AML-193 (cell line): ENCODE results near the gene ARIH1.
A peak's percentile ranks its signal among the peaks of the same experiment; 100 is the strongest.
"Not testable (repeated sequence)": the region's sequence is repeated elsewhere in the genome, so short reads cannot be mapped to it uniquely, and the experiment has no call there.

Experiments used
- DNase-seq, 2 experiments: peaks; one replicate each; lab custom pipeline; 2025; lab: John Stamatoyannopoulos, UW

Gene ARIH1

GRCh38 chr15:72473614-72474465 is at the start of gene ARIH1:
TSS of gene ARIH1 (plus strand) at chr15:72474330. CDS start at chr15:72474640, 310 bp downstream.
- DNase-seq: peak; percentile 79 to 89

- no peak for DNase-seq
These were observed 47.4 kb upstream of the ARIH1 start for GRCh38 chr15:72426753-72427152.

- no peak for DNase-seq
These were observed 36.3 kb upstream of the ARIH1 start for GRCh38 chr15:72437650-72438316.

- DNase-seq: not testable (repeated sequence)
These were observed 31.3 kb upstream of the ARIH1 start for GRCh38 chr15:72442848-72443247.

GRCh38 chr15:72445426-72445825 is 28.7 kb upstream of the ARIH1 start:
- no peak for DNase-seq

- DNase-seq: no peak
These were observed 23.3 kb upstream of the ARIH1 start for GRCh38 chr15:72450805-72451204.

- no peak for DNase-seq
These were observed 22.9 kb upstream of the ARIH1 start for GRCh38 chr15:72451224-72451623.

- no peak for DNase-seq
These were observed 17.4 kb upstream of the ARIH1 start for GRCh38 chr15:72456684-72457083.

GRCh38 chr15:72460402-72460801 is 13.7 kb upstream of the ARIH1 start:
- DNase-seq: no peak

- no peak for DNase-seq
These were observed 10.4 kb upstream of the ARIH1 start for GRCh38 chr15:72463702-72464101.

- no peak for DNase-seq
These were observed 9.9 kb upstream of the ARIH1 start for GRCh38 chr15:72464251-72464650.

- DNase-seq: no peak
These were observed 6.0 kb upstream of the ARIH1 start for GRCh38 chr15:72468103-72468502.

- peak in 1 of 2 experiments; percentile 14 for DNase-seq
These were observed 1.0 kb upstream of the ARIH1 start for GRCh38 chr15:72472992-72473610.

- peak in 1 of 2 experiments; percentile 30 for DNase-seq
These were observed 359 bp downstream of the ARIH1 start for GRCh38 chr15:72474466-72474911.

GRCh38 chr15:72474912-72475628 is 940 bp downstream of the ARIH1 start:
- DNase-seq: peak; percentile 67 to 80

- DNase-seq: no peak
These were observed 1.5 kb downstream of the ARIH1 start for GRCh38 chr15:72475674-72476073.

- peak in 1 of 2 experiments; percentile 5 for DNase-seq
These were observed 2.2 kb downstream of the ARIH1 start for GRCh38 chr15:72476330-72476729.

- DNase-seq: no peak
These were observed 7.0 kb downstream of the ARIH1 start for GRCh38 chr15:72481015-72481659.

GRCh38 chr15:72482275-72482674 is 8.1 kb downstream of the ARIH1 start:
- DNase-seq: peak; percentile 40

GRCh38 chr15:72483279-72483678 is 9.1 kb downstream of the ARIH1 start:
- no peak for DNase-seq

- DNase-seq: no peak
These were observed 12.0 kb downstream of the ARIH1 start for GRCh38 chr15:72486144-72486543.
